Osteoblast (primary cell): ENCODE data around the gene AUNIP. TPM values are rescaled to one million over a fixed set of nuclear protein-coding genes. Genes with fewer than 3 reads are reported as not detected.

Experiments
- DNase-seq: peaks from one replicate; pipeline ENCODE4 v3.0.0; 2011; ENCODE audit warnings: low spot score, mixed read lengths; ENCODE audit not compliant: insufficient read length; ENCODE audit errors: missing footprints
- H2AFZ ChIP-seq: 2 replicates; pipeline ENCODE4 v1.6.0; 2011; ENCODE audit warnings: mild to moderate bottlenecking, low read length
- H3K27ac ChIP-seq: 2 replicates; pipeline ENCODE4 v1.5.1; 2011; ENCODE audit warnings: mild to moderate bottlenecking, low read depth, low read length, moderate library complexity
- H3K27me3 ChIP-seq: 2 replicates; pipeline ENCODE4 v1.6.0; 2012; ENCODE audit warnings: mild to moderate bottlenecking, control low read depth, inconsistent platforms, low read length, moderate library complexity; ENCODE audit not compliant: insufficient read depth
- H3K36me3 ChIP-seq: 2 replicates; pipeline ENCODE4 v1.5.1; 2011; ENCODE audit warnings: mild to moderate bottlenecking, low read length, control low read depth, moderate library complexity; ENCODE audit not compliant: insufficient read depth
- H3K4me1 ChIP-seq: 2 replicates; pipeline ENCODE4 v1.5.1; 2011; ENCODE audit warnings: mild to moderate bottlenecking, low read length, control low read depth, moderate library complexity; ENCODE audit not compliant: insufficient read depth
- H3K4me2 ChIP-seq: 2 replicates; pipeline ENCODE4 v1.6.0; 2011; ENCODE audit warnings: mild to moderate bottlenecking, low read length; ENCODE audit not compliant: insufficient read depth
- H3K4me3 ChIP-seq: fragments of 200-600 bp; sonication (generic); 3 replicates; pipeline ENCODE4 v1.5.1; 2012; ENCODE audit warnings: mild to moderate bottlenecking, low read length, inconsistent platforms; ENCODE audit not compliant: insufficient read depth
- H3K79me2 ChIP-seq: 2 replicates; pipeline ENCODE4 v1.6.0; 2012; ENCODE audit warnings: mild to moderate bottlenecking, low read length, control low read depth, inconsistent platforms; ENCODE audit not compliant: insufficient read depth
- H3K9me3 ChIP-seq: 2 replicates; pipeline ENCODE4 v1.5.1; 2011; ENCODE audit warnings: low read depth, low read length, control low read depth
- H4K20me1 ChIP-seq: 2 replicates; pipeline ENCODE4 v1.6.0; 2012; ENCODE audit warnings: mild to moderate bottlenecking, low read length, control low read depth; ENCODE audit not compliant: insufficient read depth
- total RNA-seq: library from RNA; depleted of rRNA; stranded (reverse); fragments of >200 nt; gene quantifications from 2 replicates; pipeline ENCODE4 v1.2.3, GENCODE V29; 2012
- TF ChIP-seq, protein P1 (sequence below): IDR thresholded peaks from 2 replicates; pipeline ENCODE4 v1.5.1; 2011; ENCODE audit warnings: mild to moderate bottlenecking, low read depth, low read length, moderate library complexity; ENCODE audit errors: extremely low read depth

The AUNIP gene
- total RNA-seq, 1 donor, result 0.72 TPM

GRCh38 chr1:25836695-25837094, 22.6 kb downstream of the AUNIP start:
- no peak overlapping the region for H2AFZ ChIP-seq
- no peaks in the 10 kb centered on the region for H3K4me1 ChIP-seq
- H3K4me2 ChIP-seq, result no peak overlapping the region
- DNase-seq, result no peak
- H3K36me3 ChIP-seq, result peaks cover 29% of the 10 kb centered on the region
- no peaks in the 10 kb centered on the region for H3K27me3 ChIP-seq
- no peak overlapping the region for H3K4me3 ChIP-seq
- peaks cover 2% of the 10 kb centered on the region for H4K20me1 ChIP-seq
- no peak overlapping the region for H3K27ac ChIP-seq
- no peaks in the 10 kb centered on the region for H3K9me3 ChIP-seq
- H3K79me2 ChIP-seq, result no peaks in the 10 kb centered on the region
- TF ChIP-seq, protein P1, sequence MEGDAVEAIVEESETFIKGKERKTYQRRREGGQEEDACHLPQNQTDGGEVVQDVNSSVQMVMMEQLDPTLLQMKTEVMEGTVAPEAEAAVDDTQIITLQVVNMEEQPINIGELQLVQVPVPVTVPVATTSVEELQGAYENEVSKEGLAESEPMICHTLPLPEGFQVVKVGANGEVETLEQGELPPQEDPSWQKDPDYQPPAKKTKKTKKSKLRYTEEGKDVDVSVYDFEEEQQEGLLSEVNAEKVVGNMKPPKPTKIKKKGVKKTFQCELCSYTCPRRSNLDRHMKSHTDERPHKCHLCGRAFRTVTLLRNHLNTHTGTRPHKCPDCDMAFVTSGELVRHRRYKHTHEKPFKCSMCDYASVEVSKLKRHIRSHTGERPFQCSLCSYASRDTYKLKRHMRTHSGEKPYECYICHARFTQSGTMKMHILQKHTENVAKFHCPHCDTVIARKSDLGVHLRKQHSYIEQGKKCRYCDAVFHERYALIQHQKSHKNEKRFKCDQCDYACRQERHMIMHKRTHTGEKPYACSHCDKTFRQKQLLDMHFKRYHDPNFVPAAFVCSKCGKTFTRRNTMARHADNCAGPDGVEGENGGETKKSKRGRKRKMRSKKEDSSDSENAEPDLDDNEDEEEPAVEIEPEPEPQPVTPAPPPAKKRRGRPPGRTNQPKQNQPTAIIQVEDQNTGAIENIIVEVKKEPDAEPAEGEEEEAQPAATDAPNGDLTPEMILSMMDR, result no peak

DNA sequence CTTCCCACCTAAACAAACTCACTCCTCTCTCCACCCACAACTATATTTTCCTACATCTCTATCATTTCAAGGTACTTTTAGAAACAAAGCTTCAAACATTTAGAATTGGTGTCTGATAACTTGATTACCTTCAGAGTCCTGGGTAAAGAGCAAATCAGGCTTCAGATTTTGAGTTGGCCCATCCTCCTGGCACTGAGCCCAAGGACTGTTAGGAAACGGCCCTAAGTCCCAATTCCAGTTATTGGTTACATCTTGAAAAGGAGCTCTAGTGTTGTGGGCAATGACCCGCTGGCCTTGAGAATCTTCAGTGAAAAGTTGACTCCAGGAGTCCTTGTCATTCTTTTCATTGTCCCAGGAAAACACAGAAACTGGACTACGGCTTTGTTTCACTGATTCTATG, 24.4 kb downstream of the AUNIP start:
- DNase-seq, result no peak
- Histone ChIP-seq H3K36me3 (peaks cover 47% of the 10 kb centered on the region), H3K27me3 (no peaks in the 10 kb centered on the region), H4K20me1 (peaks cover 2% of the 10 kb centered on the region), H3K79me2 (no peaks in the 10 kb centered on the region), H3K9me3 (no peaks in the 10 kb centered on the region), H2AFZ (no peak overlapping the region), H3K4me1 (no peaks in the 10 kb centered on the region), H3K27ac (no peak overlapping the region), H3K4me3 (no peak overlapping the region), H3K4me2 (no peak overlapping the region)
- TF ChIP-seq, protein P1, result no peak

GRCh38 chr1:25833158-25833557, 26.1 kb downstream of the AUNIP start:
- Histone ChIP-seq H2AFZ (no peak overlapping the region), H4K20me1 (peaks cover 2% of the 10 kb centered on the region), H3K4me1 (no peaks in the 10 kb centered on the region), H3K27ac (no peak overlapping the region), H3K36me3 (peaks cover 60% of the 10 kb centered on the region), H3K4me2 (no peak overlapping the region), H3K27me3 (no peaks in the 10 kb centered on the region), H3K79me2 (no peaks in the 10 kb centered on the region), H3K9me3 (no peaks in the 10 kb centered on the region), H3K4me3 (no peak overlapping the region)
- no peak for DNase-seq
- TF ChIP-seq, protein P1, result no peak

DNA sequence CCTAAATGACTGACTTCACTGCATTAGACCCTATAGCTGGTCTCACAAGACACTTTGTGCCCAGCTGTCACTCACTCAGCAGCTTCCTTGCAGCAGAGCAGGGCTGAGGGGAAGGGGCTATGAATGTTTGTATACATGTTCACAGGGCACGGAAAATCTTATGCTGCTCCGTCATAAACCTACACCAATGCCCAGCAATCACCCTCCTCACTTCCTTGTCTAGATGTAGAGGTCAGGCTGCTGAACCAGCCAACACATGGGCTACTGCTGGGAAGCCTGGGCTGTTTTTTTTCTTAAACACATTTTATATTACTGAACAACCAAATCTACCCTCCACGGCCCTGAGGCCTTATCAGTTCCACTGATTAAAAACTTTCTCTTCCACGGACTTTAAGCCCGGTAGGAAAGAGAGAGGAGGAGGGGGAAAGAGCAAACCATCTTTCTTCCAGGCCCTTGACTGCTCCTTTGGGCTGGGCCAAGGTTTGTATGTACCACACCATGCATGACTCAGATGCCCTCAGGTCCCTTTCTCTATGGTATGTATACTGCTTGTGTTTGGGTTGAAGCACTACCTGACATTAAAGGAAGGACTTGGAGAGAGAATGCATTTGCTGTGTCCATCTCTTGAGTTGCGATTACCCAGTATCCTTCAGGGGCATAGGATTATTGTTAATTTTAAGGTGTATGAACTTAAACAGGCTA, 26.8 kb downstream of the AUNIP start:
- Histone ChIP-seq H3K4me3 (no peak overlapping the region), H3K27me3 (no peaks in the 10 kb centered on the region), H4K20me1 (peaks cover 2% of the 10 kb centered on the region), H3K27ac (no peak overlapping the region), H3K79me2 (no peaks in the 10 kb centered on the region), H3K9me3 (no peaks in the 10 kb centered on the region), H3K4me1 (no peaks in the 10 kb centered on the region), H2AFZ (no peak overlapping the region), H3K4me2 (no peak overlapping the region), H3K36me3 (peaks cover 64% of the 10 kb centered on the region)
- no peak for DNase-seq
- TF ChIP-seq, protein P1, result no peak
